Stimulated activated CD4-positive, alpha-beta T cell treated with anti-CD3 and anti-CD28 coated beads, Interleukin-12 subunit alpha, Interleukin-12 subunit beta, amount 100 ng/mL, for 24 hours (primary cell): Measurements from ENCODE around the gene LY6G5B.

Experiments
- DNase-seq, 2 experiments: peaks; one replicate each; pipeline ENCODE4 v3.0.0-alpha.2; 2020; ENCODE audit warnings: low read depth in 2 of 2

LY6G5B gene

DNA sequence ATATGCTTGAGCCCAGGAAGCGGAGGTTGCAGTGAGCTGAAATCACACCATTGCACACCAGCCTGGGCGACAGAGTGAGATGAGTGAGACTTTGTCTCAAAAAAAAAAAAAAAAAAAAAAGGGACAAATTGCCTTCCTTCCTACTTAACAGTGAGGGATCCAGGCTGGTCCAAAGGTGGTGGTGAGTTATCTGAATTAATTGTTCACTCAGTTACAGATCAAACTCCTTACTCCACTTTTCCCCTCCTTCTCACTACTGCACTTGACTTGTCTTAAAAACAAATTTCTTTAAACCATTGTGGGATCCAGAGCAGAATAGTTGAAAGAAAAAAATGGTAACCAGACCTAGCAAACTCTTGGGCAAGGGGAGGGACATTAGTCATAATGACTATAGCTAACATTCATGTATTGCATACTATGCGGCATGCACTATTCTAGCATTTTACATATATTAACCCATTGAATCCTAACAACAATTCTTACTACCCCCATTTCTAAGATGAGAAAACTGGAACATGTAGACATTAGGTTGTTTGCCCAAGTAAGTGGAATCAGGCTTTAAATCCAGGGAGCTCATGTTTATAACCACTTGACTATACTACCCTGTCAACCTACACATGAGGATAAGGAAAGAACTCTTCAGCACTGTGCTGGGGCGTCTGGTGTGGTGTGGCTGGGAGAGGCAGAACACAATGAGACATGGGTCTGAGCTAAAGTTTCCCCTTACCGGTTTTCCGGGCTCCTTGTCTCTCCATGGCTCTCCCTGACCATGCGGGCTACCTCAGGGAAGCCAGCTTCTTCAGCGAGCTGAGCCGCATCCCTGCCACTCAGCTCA, 6.4 kb upstream of the LY6G5B start:
- no peak for DNase-seq

DNA sequence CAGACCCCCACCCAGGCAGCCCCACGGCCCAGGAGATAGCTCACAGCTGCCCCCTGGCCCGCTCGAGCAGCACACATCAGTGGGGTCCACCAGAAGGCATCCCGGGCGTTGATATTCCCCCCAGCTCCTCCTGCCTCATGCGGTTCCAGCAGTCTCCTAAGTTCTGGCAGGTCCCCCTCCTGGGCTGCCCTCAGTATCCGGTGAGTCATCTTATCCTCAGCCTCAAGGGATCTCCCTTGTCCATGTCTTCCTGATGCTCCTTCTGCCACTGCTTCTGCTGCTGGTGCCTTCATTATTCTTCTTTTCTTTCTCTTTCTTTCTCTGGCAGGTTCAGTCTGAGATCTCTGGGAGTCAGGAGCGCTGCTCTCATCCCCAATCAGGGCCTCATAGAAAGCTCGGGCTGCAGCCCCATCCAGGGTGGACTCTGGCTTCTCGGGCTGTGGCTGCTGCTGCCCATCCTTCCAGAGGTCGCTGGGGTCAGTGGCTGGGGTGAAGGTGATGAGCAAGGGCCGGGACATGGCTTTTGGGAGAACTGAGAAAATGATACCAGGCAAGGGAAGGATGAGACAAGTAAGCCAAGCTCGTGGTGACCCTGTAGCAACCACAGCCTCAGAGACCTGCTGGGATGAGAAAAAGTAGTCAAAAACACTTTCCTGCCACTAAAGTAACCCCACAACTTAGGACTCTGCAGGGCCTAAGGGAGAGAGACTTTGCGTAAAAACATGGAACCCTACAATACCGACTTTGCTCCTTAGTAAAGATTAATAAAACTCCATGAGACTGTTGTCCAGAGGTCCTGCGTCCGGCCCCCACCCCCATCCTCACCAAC, 5.6 kb upstream of the LY6G5B start:
- no peak for DNase-seq

DNA sequence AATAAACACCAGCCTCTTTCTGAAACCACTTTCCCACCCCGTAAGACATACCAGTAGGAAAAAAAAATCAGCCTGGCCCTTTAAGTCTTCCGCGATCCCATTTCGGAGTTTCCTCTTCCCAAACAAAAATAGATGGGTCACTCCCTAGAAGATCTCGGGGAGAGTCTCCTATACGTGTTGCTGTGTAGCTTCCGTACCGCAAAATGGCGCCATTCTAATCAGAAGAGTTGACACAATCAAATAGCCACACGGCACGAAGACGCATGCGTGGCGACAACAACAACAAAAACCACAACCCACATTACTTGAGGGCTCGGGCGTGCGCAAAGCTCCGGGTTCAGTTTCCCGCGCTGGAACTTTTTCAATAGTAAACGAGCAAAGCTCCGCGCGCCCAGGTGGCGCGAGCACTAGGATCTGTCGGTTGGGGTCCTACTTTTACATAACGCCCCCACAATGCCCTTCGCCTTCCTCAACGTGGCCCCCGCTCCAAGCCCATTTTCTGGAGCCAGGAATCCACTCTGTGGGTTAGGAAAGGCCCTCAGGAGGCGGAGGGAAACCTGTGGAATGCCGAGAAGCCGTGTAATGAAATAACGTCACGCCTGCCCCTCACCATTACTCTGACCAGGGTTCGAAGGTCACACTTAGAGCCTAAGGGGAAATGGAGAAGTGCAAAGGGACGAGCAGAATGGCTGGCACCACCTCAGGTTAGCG, 4.8 kb upstream of the LY6G5B start, which contains the start of gene GPANK1:
GPANK1 (minus strand) TSS at position 208 of the 711 bp plus-strand sequence. CDS start 519 bp downstream, outside the sequence.
- DNase-seq: peak; percentile 81 to 87

DNA sequence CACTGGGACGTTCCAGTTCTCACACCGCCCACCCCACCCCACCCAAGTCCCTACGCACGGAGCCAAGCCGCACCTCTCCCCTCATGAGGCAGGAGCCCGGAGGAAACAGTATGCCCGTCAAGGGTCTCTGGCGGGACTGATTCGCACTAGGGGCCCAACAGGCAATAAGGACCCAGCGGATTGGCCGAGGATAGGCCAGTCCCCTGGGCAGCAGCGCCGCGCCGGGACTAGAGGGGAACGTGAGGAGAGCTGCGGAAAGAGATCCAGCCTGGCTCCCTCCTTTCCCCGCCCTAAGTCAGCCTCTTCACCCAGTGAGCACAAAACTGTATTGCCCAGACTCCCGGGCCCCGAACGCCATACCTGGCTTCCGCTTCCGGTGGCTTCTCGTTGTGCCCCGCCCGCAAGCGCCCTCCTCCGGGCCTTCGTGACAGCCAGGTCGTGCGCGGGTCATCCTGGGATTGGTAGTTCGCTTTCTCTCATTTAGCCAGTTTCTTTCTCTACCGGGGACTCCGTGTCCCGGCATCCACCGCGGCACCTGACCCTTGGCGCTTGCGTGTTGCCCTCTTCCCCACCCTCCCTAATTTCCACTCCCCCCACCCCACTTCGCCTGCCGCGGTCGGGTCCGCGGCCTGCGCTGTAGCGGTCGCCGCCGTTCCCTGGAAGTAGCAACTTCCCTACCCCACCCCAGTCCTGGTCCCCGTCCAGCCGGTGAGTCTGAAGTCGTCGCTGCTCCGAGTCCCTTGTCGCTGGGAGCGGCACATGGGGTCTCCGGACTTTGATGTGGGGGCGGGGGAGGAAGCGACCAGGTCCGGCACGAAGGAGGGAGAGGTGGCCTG, 4.1 kb upstream of the LY6G5B start, which contains the start of gene CSNK2B:
CSNK2B (plus strand) TSS at position 580 of the 836 bp plus-strand sequence. CDS start 752 bp downstream, outside the sequence.
- DNase-seq: peak; percentile 96 to 97

DNA sequence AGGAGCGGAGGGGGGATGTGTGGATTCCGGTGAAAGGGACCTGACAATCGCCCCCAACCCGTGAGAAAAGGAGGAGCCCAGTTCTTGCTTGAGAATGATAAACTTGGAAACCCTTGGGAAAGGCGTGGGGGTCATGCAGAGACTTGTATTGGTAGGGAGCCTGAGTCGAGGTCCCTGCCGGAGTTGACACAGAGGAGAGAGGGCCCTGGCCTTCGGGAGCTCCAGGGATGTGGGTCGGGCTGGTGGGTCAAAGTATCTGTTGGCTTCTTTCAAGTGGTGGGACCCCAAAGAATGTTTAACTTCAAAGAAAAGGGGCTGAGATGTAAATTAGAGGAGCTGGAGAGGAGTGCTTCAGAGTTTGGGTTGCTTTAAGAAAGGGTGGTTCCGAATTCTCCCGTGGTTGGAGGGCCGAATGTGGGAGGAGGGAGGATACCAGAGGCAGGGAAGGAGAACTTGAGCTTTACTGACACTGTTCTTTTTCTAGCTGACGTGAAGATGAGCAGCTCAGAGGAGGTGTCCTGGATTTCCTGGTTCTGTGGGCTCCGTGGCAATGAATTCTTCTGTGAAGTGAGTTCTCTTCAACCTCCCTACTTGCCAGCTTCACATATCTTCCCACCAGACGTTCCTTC, 3.3 kb upstream of the LY6G5B start:
- no peak for DNase-seq

DNA sequence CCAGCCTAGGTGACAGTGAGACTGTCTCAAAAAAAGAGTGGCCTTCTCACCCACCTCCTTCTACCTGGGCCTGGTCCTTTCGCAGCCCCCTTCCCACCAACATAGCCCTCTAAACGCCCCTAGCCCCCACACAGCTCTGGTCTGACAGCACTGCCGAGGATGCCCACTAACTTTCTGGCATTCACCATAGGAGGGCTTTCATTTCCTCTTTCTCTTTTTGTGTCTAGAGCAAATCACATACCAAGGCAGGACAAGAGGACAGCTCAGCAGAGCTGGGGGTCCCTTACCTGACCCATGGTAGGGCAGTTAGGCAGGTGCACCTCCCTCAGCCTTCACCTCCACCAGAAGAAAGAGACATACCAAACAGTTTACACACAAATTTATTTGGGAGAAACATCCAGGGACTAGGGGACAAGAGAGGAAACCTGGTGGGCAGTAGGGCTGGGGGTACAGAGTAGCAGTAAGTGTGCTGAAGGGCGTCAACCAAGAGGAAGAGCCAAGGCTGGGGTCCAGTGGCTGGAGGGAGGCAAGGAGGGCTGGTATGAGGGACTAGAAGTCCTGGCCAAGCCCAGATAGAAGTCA, 6.6 kb downstream of the LY6G5B start:
- no peak for DNase-seq

DNA sequence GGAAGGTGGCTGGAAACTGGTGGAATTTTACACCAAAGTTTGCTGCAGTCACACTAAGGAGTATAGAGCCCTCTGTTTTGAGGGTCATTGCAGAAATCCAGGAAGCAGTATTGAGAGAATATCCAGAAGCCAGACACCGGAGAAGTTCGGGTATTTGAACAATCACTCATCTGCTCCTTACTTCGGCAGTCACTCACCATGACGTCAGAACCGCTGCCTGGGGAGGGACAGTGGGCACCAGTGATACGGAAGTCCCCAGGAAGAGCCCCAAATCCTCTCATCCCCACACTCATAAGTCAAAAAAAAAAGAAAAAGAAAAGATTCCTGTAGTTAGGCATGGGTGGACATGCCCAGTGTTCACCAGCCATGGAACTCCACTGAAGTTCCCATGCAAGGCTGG, 7.1 kb downstream of the LY6G5B start:
- no peak for DNase-seq

DNA sequence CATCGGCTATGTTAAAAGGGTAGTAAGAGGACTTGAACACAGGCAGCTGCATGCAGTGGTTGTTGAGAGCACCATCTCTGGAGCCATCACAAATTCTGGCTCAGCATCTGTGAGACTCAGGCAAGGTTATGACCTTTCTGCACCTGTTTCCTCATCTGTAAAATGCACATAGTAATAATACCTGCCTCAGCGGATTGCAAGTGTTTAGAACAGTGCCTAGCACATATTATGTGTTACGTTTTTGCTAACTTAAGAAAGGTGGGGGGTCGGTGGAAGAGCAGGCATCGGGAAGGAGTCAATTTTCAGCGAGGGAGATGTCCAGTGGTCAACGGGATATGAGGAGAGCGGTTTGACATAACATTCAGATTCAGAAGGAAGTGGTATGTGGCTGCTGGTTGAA, 8.2 kb downstream of the LY6G5B start:
- no peak for DNase-seq

DNA sequence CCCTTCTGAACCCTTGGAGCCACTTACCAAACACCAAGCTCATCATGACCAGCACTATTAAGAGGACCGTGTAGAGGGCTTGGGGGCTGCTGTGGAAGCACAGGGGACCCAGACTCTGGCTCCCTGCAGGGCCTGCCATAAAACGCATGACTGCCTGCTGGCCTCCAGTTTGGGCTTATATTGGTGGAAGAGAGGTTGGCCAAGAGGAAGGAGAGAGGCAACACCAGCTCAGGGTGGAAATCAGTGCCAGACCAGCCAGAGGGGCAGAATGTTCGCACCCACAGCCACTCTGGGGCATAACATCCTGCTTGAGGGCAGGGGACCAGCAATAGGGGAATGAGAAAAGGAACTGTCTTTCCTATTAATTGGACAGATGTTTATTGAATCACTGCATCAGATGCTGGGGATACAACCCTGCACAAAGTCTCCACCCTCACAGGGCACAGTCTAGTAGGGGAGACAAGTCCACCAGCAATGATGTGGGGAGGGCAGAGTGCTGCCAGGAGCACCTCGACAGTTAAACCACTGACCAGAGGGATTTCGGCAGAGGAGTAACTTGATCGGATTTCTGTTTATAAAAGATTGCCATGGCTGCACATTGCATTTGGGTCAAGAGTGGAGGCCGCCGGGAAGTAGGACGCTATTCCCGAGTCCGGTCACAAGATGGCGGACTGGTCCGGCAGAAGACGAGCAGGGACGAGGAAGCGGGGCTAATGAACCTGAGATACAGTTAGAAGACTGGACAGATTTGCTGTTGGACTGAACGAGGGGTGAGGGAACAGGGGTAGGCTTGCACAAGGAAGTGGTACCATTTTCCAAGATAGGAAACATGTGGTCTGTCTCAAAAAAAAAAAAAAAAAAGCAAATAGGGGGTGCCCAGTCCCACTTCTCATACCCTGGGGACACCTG, 10.7 kb downstream of the LY6G5B start, which contains the start of gene LY6G5C:
LY6G5C (minus strand) TSS at position 842 of the 909 bp plus-strand sequence; CDS start at position 148, 694 bp downstream.
- DNase-seq: peak in 1 of 2 experiments; percentile 50

DNA sequence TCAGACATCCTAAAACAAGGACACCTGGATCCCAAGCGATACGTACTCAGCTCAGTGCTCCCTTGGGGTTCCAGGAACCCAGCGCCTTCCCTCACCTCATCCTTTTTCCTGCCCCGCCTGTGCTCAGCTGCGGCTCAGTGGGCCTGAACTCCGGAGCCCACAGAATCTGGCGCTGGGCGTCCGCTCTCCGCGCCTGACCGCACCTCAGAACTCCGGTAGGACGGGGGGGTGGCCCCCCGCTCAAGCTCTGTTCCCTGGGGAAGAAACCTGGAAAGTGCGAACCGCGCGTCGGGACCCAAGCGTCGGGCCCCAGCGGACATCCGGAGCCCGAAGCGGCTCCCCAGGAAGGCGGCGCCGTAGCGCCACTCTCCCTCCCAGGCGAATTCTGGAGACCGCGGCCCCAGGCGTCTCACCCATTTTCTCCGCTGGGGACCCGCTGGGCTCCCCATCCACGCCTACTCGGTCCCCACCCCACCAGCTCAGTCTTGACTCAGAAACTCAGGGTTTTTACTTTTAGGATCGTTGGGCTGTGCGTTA, 11.4 kb downstream of the LY6G5B start:
- DNase-seq: peak in 1 of 2 experiments; percentile 39

DNA sequence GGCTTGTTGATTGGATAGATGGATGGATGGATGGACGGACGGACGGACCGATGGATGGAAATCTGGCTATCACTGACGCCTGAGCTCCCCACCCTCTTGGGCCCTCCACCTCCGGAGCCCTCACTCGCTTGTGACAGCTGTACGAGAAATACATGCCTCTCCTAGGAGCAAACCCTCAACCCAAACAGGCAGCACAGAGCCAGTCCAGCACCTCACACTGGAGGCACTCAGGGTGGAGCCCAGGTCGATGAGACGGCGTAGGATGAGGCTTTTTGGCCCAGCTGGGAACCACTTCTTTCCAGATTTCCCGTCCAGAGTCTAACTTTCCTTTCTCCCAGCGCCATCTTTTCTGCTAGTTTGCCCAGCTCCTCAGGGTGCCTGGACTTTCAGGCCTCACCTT, 13.8 kb downstream of the LY6G5B start:
- no peak for DNase-seq

DNA sequence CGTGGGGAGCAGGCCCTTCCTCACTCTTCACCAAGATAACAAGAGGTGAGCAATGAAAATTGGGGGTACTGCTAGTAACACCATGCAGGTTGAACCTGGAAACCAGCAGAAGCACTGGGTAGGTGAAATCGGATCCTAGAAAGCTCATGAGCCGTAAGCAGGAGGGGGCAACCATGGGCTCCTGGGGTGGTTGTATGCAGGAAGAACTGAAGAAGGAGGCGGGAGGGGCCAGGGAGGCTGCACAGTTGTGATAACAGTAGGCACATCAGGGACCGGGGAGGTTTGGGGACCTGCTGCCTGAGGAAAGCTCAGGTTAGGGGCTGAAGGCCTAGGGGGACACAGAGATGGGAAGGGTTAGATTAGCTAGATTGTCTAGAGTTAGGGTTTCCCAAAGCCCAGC, 16.7 kb downstream of the LY6G5B start:
- no peak for DNase-seq

DNA sequence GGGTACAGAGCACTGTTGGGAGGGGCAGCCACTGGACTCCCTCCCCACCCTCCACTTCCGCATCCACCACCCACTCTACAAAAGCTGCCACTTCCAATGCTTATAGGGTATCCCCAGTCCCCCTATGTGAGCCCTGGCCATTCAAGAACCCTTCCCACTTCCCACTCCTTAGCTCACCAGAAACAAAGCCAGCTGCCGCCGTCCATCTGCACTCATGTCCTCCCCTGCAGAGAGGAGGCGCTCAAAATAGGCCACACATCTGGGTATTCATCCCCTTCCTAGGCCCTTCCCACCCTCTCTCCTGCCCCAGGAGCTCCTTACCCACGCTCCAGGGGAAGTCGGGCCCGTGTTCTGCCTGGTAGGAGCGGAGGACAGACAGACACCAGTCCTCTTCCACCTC, 17.5 kb downstream of the LY6G5B start:
- no peak for DNase-seq

DNA sequence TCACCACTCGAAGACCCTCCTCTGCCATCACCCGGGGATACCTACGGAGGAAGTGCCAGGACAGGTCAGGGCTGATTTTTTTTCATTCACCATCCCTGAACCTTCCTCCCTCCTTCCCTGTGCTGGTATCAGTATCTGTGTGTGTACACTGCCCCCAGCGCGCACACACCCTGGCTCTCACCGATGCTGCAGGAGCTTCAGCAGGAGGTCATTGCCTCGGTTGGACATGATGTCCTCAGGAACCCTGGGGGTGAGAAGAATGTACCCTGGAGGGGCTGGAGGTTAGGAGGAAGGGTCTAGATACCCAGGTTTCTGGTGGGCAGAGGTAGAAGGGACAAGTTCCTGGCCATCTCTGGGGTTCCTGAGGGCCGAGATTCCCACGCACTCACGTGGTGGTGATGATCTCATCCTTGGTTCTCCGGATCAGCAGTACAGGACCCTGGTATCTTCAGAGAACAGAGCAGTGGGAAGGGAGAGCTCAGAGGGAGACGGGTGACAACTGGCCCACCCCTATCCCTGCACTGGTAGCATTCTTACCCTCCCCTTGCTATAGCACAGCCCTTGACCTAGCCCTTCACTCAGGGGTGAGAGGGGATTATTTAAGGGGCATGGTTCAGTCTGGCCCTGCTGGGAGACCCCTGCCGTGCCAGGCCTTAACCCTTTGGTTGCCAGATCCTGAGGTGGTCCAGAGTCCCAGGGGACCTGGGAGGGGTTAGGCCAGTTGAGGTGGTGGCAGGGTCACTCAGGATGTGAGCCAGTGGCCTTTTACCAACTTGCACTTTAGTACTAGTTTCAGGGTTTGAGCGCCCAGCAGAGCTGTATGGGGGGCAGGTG, 18.3 kb downstream of the LY6G5B start:
- DNase-seq: no peak

DNA sequence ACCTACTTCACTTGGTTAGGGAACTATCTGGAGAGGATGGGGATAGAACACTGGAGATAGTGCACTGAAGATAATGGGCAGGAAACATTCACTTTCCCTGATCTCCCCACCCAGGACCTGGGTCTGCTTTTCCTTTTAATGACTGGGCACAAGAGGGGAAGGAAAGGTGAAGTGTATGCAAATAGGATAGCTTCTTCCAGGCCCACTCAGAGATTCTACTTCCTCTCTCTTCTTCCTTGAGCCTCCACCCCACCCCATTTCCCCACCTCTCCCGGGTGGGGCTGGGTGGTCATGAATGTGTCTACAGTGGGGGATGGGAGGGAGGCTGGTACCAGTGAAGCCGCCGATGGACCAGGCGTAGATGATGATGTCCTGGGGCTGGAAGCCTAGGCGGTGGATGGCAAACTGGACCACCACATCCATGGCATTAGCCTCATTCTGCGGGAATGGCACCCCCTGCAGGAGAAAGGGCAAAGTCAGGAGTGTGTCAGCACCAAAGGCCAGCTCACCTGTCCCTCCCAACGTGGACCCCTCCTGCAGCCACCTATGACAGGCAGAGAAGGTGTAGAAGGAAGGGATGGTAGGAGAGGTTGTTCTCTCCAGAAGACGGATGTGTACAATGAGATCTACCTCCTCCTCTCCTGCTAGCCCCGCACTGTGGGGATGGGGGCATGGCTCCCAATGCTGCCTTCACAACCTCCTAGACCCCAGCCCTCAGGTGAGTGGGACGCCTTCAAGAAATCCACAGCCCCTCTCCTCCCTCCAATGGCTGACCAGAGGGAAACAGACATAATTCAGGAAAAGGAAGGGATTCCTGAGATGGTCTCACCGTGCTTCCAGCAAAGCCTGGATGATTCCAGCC, 19.7 kb downstream of the LY6G5B start:
- no peak for DNase-seq

DNA sequence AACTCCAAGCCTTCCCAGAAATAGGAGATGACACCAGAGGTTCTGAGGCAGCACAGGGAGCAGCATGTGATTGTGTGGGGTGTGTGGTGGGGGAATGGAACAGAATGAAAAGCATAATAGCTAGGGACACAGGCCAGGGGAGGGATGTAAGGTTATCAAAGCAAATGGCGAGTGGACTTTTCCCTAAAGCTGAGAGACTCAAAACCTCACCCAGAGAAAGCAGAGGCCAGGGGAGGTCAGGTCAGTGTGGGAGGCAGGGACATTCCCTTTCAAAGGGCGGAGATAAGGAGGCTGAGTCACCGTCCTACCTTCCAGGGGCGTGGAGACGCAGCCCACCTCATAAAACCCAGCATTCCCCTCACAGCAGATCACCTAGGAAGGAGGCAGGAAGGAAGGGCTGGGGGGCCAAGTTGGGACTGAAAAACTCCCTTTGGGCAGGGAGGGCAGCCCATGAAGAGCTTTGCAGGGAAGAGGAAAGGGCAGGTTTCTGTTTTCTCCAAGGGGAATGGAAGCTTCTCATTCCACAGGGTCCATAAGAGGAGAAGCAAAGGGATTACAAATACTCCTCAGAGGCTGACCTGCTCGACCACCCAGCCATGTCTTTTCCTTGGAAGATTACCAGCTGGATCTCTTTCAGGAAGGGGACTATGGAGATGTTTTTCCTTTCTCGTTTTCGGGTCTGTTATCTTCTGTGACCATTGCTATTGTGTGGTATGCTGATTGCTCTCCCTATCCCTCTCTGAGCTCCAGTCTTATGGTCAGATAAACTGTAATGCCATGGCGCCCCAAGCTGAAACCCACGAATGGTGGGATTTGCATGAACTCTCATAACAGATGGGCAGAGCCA, 20.7 kb downstream of the LY6G5B start:
- DNase-seq: no peak
